Ishikawa (cell line): ENCODE data around the gene BRPF3.

Experiments used
- CEBPB ChIP-seq: IDR thresholded peaks from 2 replicates; pipeline ENCODE4 v1.6.1; 2012
- CREB1 ChIP-seq: IDR thresholded peaks from 2 replicates; pipeline ENCODE4 v1.6.1; 2012; ENCODE audit warnings: low read depth
- EGR1 ChIP-seq: IDR thresholded peaks from 2 replicates; pipeline ENCODE4 v1.6.1; 2012
- EP300 ChIP-seq: IDR thresholded peaks from 2 replicates; pipeline ENCODE4 v1.6.1; 2012; ENCODE audit warnings: borderline replicate concordance
- FOXM1 ChIP-seq: IDR thresholded peaks from 2 replicates; pipeline ENCODE4 v1.6.1; 2012; ENCODE audit warnings: low read depth, borderline replicate concordance
- MAX ChIP-seq: IDR thresholded peaks from 2 replicates; pipeline ENCODE4 v1.6.1; 2012
- NFIC ChIP-seq: IDR thresholded peaks from 2 replicates; pipeline ENCODE4 v1.6.1; 2012
- RAD21 ChIP-seq: IDR thresholded peaks from 2 replicates; pipeline ENCODE4 v1.6.1; 2012; ENCODE audit warnings: low read depth
- REST ChIP-seq: IDR thresholded peaks from 2 replicates; pipeline ENCODE4 v1.6.1; 2012; ENCODE audit warnings: low read depth, mild to moderate bottlenecking
- TAF1 ChIP-seq: IDR thresholded peaks from 2 replicates; pipeline ENCODE4 v1.6.1; 2012; ENCODE audit warnings: low read depth, mild to moderate bottlenecking
- TCF12 ChIP-seq: IDR thresholded peaks from 2 replicates; pipeline ENCODE4 v1.6.1; 2012; ENCODE audit warnings: low read depth
- TEAD4 ChIP-seq: IDR thresholded peaks from 2 replicates; pipeline ENCODE4 v1.6.1; 2012
- USF1 ChIP-seq: IDR thresholded peaks from 2 replicates; pipeline ENCODE4 v1.6.1; 2012
- YY1 ChIP-seq: IDR thresholded peaks from 2 replicates; pipeline ENCODE4 v1.6.1; 2012; ENCODE audit warnings: low read depth
- ZBTB7A ChIP-seq: IDR thresholded peaks from 2 replicates; pipeline ENCODE4 v1.6.1; 2012; ENCODE audit warnings: low read depth

Gene BRPF3

GRCh38 chr6:36200154-36200891 is 3.8 kb downstream of the BRPF3 start:
- TF ChIP-seq EGR1 (no peak), CREB1 (no peak), EP300 (no peak), TEAD4 (no peak), YY1 (no peak), ZBTB7A (no peak), MAX (no peak), TCF12 (no peak), REST (no peak), FOXM1 (no peak), USF1 (no peak), TAF1 (no peak), NFIC (no peak)

- TF ChIP-seq NFIC = no peak
- TF ChIP-seq TEAD4 = no peak
- no peak for TF ChIP-seq FOXM1
Measured at GRCh38 chr6:36200998-36201596, 4.6 kb downstream of the BRPF3 start.

- TF ChIP-seq USF1 (no peak), NFIC (0 out of 2 replicates have a peak, but pooled peaks have one; percentile 19), TCF12 (no peak)
Measured at GRCh38 chr6:36201612-36202011, 5.1 kb downstream of the BRPF3 start.

- TF ChIP-seq NFIC = no peak
- no peak for TF ChIP-seq TAF1
- TF ChIP-seq USF1 = no peak
- TF ChIP-seq FOXM1 = no peak
- TF ChIP-seq CREB1 = no peak
- TF ChIP-seq EGR1 = no peak
- TF ChIP-seq TCF12 = no peak
- no peak for TF ChIP-seq YY1
- no peak for TF ChIP-seq EP300
- TF ChIP-seq TEAD4 = no peak
Measured at GRCh38 chr6:36202101-36202500, 5.6 kb downstream of the BRPF3 start.

GRCh38 chr6:36204068-36204753 is 7.7 kb downstream of the BRPF3 start:
- TF ChIP-seq YY1 (no peak), EP300 (no peak), FOXM1 (no peak), TCF12 (no peak), NFIC (no peak), EGR1 (no peak), REST (no peak), RAD21 (no peak), TEAD4 (no peak), ZBTB7A (no peak), USF1 (no peak), MAX (no peak), CEBPB (no peak), CREB1 (no peak)
